GM21717 (cell line): Measurements from ENCODE around the gene SRD5A3.

Experiments
- ATAC-seq: cut with Tn5 transposase; IDR thresholded peaks from one replicate; pipeline ENCODE4 v1.9.1; 2021; ENCODE audit warnings: mild to moderate bottlenecking, moderate library complexity; ENCODE audit not compliant: unreplicated experiment

Gene SRD5A3

GRCh38 chr4:55345980-55346850 lies at the start of gene SRD5A3:
Gene SRD5A3 (plus strand): TSS chr4:55346242. CDS start chr4:55346337, 95 bp downstream.
- ATAC-seq, result peak; percentile 97

- no peak for ATAC-seq
These were observed 48.7 kb upstream of the SRD5A3 start for GRCh38 chr4:55297346-55297745.

- no peak for ATAC-seq
These were observed 42.3 kb upstream of the SRD5A3 start for GRCh38 chr4:55303760-55304165.

- no peak for ATAC-seq
These were observed 41.7 kb upstream of the SRD5A3 start for GRCh38 chr4:55304303-55304702.

GRCh38 chr4:55308071-55308470 lies 38.0 kb upstream of the SRD5A3 start:
- no peak for ATAC-seq

- no peak for ATAC-seq
These were observed 34.1 kb upstream of the SRD5A3 start for GRCh38 chr4:55311792-55312488.

- ATAC-seq, result peak; percentile 70
These were observed 33.4 kb upstream of the SRD5A3 start for GRCh38 chr4:55312489-55313101.

GRCh38 chr4:55314141-55314820 lies 31.8 kb upstream of the SRD5A3 start:
- ATAC-seq, result no peak

GRCh38 chr4:55318175-55319129 lies 27.6 kb upstream of the SRD5A3 start:
- no peak for ATAC-seq

GRCh38 chr4:55321707-55322264 lies 24.3 kb upstream of the SRD5A3 start:
- ATAC-seq, result no peak

- no peak for ATAC-seq
These were observed 22.7 kb upstream of the SRD5A3 start for GRCh38 chr4:55323375-55323774.

GRCh38 chr4:55326629-55327028 lies 19.4 kb upstream of the SRD5A3 start:
- no peak for ATAC-seq

- no peak for ATAC-seq
These were observed 17.0 kb upstream of the SRD5A3 start for GRCh38 chr4:55329012-55329411.

- ATAC-seq, result no peak
These were observed 15.8 kb upstream of the SRD5A3 start for GRCh38 chr4:55330241-55330640.

GRCh38 chr4:55336138-55337034 lies 9.7 kb upstream of the SRD5A3 start:
- ATAC-seq, result no peak

GRCh38 chr4:55337944-55338343 lies 8.1 kb upstream of the SRD5A3 start:
- no peak for ATAC-seq

- no peak for ATAC-seq
These were observed 7.6 kb upstream of the SRD5A3 start for GRCh38 chr4:55338486-55338885.

- no peak for ATAC-seq
These were observed 5.8 kb upstream of the SRD5A3 start for GRCh38 chr4:55340266-55340665.

GRCh38 chr4:55343887-55344286 lies 2.2 kb upstream of the SRD5A3 start:
- no peak for ATAC-seq
